Loucy (cell line): ENCODE data around the gene PEDS1.

Experiments
- EZH2phosphoT487 ChIP-seq: fragments of 200-600 bp; IDR thresholded peaks from 2 replicates; pipeline ENCODE4 v1.6.1; 2018; ENCODE audit warnings: antibody characterized with exemption, mild to moderate bottlenecking, moderate library complexity, borderline replicate concordance
- TF ChIP-seq, protein P1 (sequence below): fragments of 200-600 bp; sonication (generic); conservative IDR thresholded peaks from 2 replicates; pipeline ENCODE4 v1.5.1; 2014; ENCODE audit warnings: mild to moderate bottlenecking, antibody characterized with exemption, low read length

DNA sequence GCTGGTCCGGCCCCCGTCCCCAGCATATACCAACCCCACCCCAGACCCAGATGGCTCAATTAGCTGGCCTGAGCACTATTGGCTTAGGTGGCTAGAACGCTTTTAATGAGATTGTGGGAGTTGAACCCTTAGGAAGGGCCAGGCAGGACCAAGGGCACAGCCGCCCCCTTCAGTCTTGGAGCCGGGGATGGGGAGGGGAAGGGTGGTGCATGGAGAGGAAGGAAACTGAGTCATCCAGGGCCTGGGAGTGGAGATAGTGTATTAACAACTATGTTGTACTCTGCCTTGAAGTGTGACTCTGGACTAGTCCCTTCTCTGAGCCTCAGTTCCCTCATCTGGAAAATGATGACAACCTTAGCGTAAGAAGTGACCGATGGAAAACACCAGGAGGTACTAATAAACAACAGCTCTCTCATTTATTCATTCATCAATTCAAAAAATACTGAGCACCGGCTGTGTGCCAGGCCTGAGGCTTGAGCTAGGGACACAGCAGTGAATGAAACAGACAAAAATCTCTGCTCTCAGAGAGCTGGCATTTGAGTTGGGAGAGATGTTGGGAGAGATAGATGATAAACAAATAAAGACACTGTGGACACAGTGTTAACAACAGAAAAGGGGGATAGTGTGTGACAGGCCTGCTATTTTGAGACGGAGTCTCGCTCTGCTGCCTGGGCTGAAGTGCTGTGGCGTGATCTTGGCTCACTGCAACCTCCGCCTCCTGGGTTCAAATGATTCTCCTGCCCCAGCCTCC, 11.5 kb downstream of the PEDS1 start:
- TF ChIP-seq, protein P1, sequence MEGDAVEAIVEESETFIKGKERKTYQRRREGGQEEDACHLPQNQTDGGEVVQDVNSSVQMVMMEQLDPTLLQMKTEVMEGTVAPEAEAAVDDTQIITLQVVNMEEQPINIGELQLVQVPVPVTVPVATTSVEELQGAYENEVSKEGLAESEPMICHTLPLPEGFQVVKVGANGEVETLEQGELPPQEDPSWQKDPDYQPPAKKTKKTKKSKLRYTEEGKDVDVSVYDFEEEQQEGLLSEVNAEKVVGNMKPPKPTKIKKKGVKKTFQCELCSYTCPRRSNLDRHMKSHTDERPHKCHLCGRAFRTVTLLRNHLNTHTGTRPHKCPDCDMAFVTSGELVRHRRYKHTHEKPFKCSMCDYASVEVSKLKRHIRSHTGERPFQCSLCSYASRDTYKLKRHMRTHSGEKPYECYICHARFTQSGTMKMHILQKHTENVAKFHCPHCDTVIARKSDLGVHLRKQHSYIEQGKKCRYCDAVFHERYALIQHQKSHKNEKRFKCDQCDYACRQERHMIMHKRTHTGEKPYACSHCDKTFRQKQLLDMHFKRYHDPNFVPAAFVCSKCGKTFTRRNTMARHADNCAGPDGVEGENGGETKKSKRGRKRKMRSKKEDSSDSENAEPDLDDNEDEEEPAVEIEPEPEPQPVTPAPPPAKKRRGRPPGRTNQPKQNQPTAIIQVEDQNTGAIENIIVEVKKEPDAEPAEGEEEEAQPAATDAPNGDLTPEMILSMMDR: no peak
- TF ChIP-seq EZH2phosphoT487: no peak
